ENCODE data around the gene CAND2.

Gene CAND2

DNA sequence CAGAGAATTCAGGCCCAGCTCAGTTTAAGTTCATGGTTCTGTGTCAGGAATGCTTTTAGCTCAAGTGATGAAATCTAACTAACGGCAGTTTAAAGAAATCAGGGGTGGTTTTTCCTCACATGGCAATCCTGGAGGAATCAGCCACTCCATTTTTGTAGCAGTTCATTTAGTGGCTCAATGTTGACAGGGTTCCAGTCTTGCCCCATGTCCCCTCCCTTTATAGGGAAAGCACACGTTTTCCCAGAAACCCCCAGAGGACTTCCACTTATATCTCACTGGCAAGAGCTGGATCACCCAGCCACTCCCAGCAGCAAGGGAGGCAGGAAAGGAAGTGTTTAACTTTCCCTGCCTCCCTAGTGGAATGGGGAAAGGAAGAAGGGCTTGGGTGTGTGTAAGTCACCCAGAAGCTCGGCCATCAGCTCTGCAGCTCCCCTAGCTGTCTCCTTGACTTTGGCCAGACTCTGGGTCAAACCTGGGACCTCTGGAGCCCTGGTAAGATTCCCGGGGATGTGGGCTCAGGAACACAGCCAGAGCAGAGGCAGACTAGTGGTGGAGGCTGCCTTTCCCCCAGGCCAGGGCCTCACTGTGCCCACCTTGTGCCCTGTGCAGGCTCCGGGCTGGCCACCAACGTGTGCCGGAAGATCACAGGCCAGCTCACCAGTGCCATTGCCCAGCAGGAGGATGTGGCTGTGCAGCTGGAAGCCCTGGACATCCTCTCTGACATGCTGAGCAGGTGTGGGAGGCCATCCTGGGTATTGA lies 11.3 kb downstream of the CAND2 start:
- DNase-seq: no peak

DNA sequence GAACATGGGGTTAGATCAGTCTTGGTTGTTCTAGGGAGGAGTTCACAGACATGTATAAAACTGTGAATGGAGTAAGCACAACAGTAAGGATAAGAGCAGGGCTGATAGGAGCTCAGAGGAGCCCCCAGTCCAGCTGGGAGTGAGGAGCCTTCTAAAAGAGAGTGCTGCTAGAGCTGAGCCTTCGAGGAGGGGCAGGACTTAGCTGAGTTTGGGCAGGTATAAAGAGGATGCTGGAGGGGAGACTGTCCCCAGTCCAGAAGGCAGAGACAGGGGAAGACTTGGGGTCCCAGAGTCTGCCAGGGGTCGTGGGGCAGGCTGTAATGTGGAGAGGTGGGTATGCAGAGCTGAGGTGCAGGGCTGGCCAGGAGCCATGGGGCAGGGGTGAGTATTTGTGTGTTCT lies 12.1 kb downstream of the CAND2 start:
- no peak for DNase-seq

GRCh38 chr3:12809001-12809400 lies 12.5 kb downstream of the CAND2 start:
- no peak for DNase-seq

DNA sequence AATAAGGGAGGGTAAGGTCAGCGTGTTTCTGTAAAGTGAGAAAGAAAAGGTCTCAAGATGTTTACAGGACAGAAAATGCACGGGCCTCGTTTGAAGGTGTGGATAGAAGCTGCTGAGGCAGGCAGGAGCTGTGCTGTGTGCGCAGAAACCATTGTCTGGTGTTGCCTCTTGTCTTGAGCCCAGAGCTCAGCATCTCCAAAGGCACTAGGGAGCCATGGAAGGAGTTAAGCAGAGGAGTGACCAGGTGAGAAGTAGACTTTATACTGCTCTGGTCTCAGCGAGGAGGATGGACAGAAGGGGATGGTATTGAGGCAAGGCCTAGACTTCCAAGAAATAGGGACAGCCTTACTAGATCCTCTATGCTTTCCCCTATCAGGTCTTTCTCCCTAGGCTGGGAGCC lies 13.0 kb downstream of the CAND2 start:
- DNase-seq: no peak

DNA sequence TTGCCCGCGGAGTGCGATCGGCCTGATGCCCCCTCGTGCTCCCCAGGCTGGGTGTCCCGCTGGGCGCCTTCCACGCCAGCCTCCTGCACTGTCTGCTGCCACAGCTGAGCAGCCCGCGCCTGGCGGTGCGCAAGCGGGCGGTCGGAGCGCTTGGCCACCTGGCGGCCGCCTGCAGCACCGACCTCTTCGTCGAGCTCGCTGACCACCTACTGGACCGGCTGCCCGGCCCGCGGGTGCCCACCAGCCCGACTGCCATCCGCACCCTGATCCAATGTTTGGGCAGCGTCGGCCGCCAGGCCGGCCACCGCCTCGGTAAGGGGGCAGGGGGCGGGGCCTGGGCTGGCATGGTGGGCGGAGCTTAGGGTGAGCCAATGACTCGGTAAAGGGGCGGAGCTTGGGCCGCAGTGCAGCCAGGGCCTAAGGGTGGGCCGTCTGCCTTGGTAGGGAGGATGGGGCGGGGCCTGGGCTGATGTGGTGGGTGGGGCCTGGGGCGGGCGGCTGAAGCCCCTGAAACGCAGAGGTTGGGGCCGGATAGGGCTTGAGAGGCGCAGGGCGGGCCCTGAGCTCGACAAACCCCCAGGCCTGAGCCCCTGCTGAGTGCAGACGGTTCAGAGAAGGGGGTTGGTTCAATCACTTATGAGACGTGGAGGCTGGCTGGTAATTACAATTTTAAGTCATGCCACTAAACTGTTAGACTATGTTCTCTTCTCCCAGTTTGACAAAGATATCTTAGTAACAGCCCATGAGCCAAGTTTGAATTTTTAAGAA lies 13.7 kb downstream of the CAND2 start:
- DNase-seq: peak; percentile 88 to 93 (median 91)

DNA sequence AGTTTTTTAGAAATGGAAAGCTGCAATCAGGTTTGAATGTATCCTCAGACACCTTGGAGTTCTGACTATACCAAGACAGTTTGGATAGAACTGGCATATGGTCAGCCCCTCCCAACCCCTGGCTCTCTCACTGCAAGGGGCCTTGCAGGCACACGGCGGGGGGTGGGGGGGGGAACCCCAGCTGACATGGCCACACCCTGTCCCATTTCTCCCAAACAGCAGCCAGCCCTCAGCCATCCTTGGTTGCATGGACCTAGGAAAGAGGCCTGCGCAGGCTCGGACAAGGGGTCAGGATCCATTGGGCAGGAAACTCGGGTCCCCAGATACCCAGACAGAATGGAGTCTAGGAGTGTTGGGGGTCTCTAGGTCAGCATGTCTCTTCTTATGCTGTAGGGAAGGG lies 14.5 kb downstream of the CAND2 start:
- DNase-seq: no peak

- no peak for DNase-seq
Measured at GRCh38 chr3:12812812-12813211, 16.3 kb downstream of the CAND2 start.

DNA sequence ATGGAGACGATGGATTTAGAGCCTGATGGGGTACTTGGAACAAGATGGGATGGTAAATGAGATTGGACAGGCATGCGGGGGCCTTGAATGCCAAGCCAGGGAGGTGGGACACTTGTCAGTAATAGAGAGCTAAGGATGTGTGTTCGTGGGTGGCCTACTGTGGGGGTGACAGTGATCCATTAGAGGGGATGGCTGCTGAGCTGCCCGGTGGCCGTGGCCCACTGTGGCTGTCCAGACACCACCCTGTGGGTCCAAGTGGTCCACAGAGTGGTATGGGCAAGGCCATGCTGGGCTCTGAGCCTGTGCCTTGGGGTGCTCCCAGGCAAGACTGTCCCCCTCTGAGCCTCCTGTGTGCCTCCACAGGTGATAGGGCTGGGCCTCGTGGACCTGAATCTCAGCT lies 17.5 kb downstream of the CAND2 start:
- no peak for DNase-seq

DNA sequence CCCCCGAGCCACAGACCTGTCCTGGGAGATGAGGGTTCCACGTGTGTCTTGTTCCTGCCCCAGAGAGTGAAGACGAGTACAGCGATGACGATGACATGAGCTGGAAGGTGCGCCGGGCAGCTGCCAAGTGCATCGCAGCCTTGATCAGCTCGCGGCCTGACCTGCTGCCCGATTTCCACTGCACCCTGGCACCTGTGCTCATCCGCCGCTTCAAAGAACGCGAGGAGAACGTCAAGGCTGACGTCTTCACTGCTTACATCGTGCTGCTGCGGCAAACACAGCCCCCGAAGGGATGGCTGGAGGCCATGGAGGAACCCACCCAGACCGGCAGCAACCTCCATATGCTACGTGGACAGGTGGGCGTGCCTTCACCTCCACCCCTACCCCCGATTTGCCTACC lies 18.6 kb downstream of the CAND2 start:
- no peak for DNase-seq

DNA sequence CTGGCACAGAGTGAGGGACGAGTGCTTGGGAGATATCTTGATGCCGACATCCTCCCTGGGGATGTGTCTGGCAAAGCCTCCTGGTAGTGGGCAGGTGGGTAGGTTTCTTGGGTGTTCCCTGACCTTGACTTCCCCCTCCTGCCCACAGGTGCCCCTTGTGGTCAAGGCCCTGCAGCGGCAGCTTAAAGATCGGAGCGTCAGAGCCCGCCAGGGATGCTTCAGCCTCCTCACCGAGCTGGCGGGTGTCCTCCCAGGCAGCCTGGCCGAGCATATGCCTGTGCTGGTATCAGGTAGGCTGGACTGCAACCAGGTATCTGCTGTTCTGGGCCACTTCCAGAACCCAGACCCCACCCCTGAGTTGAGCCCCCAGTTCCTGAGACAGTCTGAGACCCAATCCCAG lies 19.2 kb downstream of the CAND2 start:
- no peak for DNase-seq

DNA sequence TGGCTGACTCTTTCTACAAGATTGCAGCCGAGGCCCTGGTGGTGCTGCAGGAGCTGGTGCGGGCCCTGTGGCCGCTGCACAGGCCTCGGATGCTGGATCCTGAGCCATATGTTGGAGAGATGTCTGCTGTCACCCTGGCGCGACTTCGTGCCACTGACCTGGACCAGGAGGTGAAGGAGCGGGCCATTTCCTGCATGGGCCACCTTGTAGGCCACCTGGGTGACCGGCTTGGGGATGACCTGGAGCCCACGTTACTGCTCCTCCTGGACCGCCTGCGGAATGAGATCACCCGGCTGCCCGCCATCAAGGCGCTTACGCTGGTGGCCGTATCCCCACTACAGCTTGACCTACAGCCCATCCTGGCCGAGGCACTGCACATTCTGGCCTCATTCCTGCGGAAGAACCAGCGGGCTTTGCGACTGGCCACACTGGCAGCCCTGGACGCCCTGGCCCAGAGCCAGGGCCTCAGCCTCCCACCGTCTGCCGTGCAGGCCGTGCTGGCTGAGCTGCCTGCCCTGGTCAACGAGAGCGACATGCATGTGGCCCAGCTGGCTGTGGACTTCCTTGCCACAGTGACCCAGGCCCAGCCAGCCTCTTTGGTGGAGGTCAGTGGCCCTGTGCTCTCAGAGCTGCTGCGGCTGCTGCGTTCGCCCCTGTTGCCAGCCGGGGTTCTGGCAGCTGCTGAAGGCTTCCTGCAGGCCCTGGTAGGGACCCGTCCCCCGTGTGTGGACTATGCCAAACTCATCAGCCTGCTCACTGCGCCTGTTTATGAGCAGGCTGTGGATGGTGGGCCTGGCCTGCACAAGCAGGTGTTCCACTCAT lies 20.3 kb downstream of the CAND2 start:
- no peak for DNase-seq

GRCh38 chr3:12817343-12817710 lies 20.8 kb downstream of the CAND2 start:
- DNase-seq: no peak

- DNase-seq: no peak
Measured at GRCh38 chr3:12818273-12818672, 21.8 kb downstream of the CAND2 start.

DNA sequence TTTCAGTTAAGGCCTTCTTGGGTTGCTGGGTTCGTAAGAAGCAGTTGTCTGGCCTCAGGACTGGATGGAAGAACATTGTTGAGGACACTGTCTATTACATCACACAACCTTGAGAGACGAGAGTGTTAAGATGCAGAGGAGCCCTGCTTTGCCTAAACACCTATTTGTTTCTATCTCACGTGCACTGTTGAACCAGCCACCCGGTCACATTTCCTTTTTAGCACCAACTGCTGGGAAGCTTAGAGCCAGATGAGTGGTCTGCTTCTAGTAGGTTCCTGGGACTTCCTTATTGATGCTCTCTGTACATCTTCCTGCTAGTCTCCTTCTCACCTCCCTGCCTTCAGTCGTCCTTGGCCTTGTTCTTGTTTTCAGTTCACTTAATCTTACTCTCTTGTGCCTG lies 22.3 kb downstream of the CAND2 start:
- DNase-seq: no peak

DNA sequence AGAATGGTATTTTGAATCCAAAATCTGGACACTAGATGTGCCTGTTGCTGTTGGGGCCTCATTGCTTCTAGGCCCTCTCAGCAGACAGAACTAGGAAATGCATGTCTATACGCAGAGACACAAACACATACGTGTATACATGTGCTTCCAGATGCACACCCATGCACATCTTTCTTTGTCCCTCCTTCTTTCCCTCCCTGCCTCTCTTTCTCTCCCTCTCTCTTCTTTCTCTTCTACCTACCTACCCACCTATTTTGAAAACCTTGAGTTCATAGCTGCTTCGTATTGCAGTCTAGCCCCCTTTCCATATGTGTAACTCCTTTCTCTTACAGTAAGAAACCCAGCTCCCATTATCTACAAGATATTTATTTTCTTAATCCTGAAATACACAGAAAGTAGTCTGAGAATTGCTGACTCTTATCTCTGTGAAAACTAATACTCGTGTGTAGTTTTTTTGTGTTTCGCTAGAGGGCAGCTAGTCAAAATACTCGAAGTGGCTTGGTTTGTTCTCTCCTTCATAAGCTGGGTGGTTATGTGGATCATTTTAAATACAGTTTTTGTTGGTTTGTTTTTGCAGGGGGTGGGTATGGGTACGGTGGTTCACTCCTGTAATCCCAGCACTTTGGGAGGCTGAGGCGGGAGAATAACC lies 26.4 kb downstream of the CAND2 start:
- DNase-seq: no peak

DNA sequence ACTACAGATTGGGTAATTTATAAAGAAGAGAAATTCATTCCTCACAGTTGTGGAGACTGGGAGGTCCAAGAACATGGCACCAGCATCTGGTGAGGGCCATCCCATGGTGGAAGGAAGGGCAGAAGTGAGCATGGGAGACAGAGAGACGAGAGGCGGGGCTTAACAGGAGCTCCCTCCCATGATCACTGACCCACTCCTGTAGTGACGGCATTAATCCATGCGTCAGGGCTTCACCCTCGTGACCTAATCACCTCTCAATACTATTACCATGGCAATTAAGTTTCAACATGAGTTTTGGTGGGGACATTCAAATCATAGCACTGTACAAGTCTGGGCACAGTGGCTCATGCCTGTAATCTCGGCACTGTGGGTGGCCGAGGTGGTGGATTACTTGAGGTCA lies 27.8 kb downstream of the CAND2 start:
- no peak for DNase-seq

DNA sequence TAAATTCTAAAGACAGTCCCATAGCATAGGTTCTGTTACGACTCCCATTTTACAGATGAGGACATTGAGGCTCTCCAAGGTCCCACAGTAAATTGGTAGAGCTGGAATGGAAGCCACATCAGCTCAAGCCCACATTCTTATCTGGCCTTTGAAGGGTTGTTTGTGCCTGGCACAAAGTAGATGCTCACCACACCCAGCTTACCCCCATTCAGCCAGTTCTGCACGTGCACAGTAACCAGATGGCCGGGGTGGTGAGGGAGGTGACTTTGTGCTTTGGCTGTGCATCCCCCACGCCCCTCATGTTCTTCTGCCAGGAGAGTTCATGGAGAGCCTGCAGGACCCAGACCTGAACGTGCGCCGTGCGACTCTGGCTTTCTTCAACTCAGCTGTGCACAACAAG lies 28.7 kb downstream of the CAND2 start:
- no peak for DNase-seq

GRCh38 chr3:12828751-12829150 lies 32.3 kb downstream of the CAND2 start:
- no peak for DNase-seq

DNA sequence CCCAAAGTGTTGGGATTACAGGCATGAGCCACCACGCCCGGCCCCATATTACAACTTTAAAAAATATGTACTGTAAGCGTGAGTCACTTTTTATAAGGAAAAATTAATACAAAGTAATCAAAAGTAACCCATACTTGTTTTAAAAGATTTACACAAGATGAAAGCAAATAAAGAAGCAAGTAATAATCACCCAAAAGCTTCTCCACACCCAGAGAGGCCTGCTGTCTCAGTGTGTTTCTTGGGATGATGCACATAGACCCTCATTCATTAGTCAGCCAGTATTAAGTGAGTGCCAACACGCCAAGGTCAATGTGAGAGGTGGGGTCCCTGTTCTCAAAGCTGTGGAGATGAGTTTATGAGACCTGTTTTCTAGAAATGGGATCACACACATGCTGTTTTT lies 32.9 kb downstream of the CAND2 start:
- DNase-seq: no peak

DNA sequence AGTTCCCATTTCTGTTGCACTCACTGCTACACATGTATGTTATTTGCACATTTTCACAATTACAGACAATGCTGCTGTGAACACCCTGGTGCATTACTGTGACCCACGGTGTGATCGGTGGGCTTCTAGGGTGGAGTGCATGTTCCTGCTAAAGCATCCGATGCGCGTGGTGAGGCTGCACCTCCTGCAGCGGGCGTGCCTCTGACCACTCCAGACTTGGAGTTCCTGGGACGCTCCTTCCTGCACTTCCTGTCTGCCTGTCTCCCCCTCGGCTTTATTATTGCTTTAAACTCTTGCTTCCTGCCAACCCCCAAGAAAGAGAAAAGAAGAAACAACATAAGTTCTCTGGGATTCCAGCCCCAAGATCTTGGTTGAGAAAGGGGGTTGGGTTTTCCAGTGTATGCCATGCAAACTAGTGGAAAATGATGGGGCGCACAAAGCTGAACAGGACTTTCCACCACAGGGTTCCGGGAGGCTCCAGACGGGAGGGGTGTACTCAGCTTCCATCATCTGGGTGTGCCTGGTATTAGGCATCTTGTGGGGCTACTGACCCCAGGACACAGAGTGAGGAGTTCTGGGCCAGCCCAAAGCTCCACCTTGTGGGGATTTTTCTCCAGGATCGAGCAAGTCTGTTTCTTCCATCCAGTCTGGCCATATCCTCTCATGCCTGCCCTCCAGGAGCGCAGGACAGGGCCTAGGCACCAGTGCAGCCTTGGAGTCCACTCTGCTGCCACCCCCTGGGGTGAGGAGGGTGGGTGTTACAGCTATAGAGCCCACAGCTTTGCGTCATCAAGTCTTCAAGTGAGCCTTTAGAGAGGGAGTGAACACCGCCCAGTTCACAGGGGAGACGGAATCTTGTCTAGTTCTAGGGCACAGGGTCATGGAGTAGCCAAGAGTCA lies 33.7 kb downstream of the CAND2 start:
- no peak for DNase-seq

DNA sequence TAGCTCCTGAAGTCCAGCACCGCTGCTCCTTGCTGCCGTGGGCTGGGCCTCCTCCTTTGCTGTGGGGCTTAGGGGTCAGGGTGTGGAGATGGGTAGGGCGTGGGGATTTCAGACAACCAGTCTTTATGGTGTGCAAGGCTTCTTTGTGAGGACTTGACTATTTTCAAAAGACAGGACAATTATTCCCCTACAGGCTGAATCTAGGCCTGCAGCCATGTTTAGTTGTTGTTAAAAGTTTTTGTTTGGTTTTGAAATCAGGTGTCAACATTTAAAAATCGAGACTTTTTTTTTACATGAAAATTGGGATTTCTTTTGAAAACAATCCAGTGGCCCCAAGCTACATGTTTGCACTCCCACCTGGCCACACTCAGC lies 34.3 kb downstream of the CAND2 start:
- DNase-seq: no peak

DNA sequence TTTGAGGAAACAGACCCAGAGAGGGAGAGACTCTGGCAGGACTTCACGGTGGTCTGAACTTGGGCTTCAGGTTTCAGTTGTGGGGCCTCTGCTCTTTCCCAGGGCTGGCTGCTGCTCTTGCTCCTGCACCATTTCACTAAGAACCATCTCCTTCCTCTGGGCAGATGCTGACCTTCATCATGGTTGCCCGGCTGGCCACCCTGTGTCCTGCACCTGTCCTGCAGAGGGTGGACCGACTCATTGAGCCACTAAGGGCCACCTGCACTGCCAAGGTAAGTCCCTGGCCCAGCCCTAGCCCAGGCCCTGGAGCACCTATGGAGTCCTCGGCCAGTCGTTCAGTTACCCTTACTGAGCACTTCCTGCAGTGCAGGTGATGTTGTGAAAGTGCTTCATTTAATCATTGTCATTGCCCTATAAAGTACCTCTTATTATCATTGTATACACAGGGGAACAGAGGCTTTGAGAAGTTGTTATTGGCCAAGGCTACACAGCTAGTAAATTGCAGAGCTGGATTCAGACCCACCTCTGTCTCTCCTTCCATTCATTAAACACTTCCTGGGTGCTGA lies 34.9 kb downstream of the CAND2 start:
- DNase-seq: no peak

Measured in T-helper 2 cell (primary cell).